GM21423 (cell line): ENCODE results near the gene LGR4.

ENCODE experiments used
- ATAC-seq: cut with Tn5 transposase; IDR thresholded peaks from one replicate; pipeline ENCODE4 v1.9.1; 2021; ENCODE audit warnings: mild to moderate bottlenecking, moderate library complexity; ENCODE audit not compliant: unreplicated experiment

Gene LGR4

GRCh38 chr11:27386181-27386845, 86.3 kb downstream of the LGR4 start:
- no peak for ATAC-seq

DNA sequence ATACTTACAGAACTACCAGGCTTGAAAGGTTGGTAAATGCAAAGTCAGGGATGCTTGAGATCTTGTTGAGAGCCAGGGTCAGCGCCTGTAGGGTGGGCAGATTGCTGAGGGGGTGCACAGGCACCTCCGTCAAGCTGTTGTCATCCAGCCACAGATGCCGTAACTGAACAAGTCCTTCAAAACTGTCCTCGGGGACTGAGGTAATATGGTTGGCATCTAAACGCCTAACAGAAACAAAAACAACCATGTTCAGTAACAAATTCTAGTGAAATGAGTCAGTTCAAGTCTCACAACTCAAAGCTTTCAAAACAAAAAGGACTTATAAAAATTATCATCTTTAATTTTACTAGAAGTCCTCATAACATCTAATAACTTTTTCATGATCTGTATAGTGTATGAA, 87.3 kb downstream of the LGR4 start:
- no peak for ATAC-seq

DNA sequence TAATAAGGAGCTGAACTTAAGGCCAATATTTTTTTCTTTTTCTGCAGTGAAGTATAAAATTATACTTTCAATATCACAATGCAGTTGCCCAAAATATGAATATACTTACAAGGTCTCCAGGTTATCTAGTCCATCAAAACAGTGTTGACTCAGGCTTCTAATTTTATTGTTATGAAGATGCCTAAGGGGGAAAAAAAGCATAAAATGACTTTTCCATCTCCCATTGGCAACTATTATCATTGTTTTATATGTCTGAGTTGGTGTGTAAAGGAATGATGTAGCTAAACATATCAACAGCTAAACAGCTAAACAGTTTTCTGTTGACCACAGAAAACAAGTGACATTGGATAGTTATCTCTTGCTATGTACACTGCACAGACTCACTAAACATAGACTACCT, 88.4 kb downstream of the LGR4 start:
- no peak for ATAC-seq

DNA sequence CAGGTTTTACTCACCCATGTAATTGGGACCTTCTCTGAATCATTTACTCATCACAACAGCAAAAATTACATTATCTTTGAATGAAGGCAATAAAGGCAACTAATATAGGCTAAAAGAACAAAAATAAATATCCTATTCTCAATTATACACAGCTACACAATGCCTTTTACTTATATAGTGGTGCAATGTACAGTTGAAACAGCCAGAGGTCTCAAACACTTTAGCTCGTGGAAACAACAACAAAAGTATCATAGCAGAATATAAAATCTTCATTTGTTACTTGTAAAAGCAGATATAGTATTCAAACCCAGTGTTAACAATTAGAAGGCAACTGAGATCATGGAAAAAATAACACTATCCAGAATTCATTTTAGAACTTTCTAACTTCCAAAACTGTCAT, 88.9 kb downstream of the LGR4 start:
- no peak for ATAC-seq

GRCh38 chr11:27381238-27381666, 91.3 kb downstream of the LGR4 start:
- peak; percentile 80 for ATAC-seq

DNA sequence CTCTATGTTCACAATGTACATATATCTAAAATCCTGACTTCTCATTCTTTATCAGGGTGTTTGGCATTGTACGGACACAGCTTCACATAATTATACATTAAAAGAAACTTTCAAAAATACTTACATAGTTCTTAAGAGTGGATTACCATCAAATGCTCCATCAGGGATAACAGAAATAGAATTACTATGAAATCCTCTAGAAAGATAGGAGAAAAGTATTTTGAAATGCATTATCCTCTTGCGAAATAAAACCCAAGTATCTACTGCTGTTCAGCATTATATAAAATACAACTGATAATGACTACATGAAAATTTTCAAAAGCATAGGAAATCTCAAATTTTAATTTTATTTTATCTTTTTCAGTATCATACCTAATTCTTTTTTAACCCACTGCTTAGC, 91.8 kb downstream of the LGR4 start:
- no peak for ATAC-seq

GRCh38 chr11:27379449-27379848, 93.1 kb downstream of the LGR4 start:
- no peak for ATAC-seq

GRCh38 chr11:27375370-27375769, 97.2 kb downstream of the LGR4 start:
- no peak for ATAC-seq

- ATAC-seq: no peak
Observed at GRCh38 chr11:27373856-27374602, 98.6 kb downstream of the LGR4 start.

DNA sequence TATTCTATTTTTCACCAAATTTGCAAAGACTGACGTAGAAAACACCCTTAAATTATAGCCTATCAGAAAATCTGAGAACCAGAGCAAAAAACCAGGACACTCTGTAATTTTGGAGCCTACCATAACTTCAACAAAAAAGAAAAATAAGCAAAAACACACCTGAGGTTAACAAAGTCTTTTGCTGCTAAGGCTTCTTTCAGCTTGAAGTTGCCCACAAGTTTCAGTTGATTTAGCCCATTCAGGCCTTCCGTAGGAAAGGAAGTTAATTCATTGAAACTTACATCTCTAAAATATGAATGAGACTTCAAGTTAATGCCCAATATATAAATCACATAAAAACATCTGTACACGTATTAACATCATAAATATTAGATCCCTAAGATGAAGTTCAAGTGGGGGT, 99.2 kb downstream of the LGR4 start:
- ATAC-seq: no peak

GRCh38 chr11:27372164-27372563, 100.4 kb downstream of the LGR4 start:
- no peak for ATAC-seq

- no peak for ATAC-seq
Observed at GRCh38 chr11:27371489-27371888, 101.1 kb downstream of the LGR4 start.

- ATAC-seq: no peak
Observed at GRCh38 chr11:27370374-27370773, 102.2 kb downstream of the LGR4 start.

- no peak for ATAC-seq
Observed at GRCh38 chr11:27367881-27368280, 104.7 kb downstream of the LGR4 start.

GRCh38 chr11:27363576-27364117, 108.9 kb downstream of the LGR4 start:
- ATAC-seq: no peak

DNA sequence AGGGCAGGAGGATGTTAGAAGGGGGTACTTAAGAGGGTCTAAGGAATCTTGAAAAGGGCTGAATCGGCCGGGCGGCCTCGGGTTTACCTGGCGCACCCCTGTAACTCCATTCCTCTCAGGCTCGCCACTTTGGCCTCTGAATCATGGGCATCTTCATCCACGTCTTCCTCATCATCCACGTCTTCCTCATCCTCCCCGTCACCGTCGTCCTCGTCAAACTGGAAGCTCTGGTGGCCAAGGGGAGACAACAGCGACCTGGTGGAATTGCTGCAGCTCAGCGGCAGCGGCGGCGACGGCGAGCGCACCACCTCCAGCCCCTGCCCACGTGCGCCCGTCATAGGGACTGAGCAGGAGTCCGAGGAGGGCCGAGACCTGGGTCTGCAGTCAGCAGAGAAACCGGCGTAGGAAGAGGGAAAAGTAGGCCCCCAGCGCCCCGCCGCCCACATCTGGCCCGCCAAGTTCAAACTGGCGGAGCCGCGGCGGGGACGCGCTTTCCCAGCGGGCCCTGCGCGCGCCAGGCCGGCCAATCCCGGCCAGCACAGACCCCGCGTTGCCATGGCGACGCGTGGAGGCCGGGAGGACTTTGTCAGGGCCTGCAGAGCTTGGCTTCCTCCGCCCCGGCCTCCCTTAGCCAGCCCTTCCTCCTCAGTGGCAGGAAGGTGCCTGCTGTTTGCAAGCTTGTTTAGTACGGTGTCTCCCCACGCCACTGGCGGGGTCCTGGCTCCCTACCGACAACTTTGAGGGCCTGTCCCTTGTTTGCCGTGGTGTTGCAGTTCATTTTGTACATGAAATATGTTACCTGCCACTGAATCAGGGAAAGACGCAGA, 109.6 kb downstream of the LGR4 start, which contains the start of gene CCDC34:
Gene CCDC34 (minus strand): TSS at position 467 of the 827 bp plus-strand sequence. CDS start 21 bp downstream, at position 446.
- peak; percentile 100 for ATAC-seq

DNA sequence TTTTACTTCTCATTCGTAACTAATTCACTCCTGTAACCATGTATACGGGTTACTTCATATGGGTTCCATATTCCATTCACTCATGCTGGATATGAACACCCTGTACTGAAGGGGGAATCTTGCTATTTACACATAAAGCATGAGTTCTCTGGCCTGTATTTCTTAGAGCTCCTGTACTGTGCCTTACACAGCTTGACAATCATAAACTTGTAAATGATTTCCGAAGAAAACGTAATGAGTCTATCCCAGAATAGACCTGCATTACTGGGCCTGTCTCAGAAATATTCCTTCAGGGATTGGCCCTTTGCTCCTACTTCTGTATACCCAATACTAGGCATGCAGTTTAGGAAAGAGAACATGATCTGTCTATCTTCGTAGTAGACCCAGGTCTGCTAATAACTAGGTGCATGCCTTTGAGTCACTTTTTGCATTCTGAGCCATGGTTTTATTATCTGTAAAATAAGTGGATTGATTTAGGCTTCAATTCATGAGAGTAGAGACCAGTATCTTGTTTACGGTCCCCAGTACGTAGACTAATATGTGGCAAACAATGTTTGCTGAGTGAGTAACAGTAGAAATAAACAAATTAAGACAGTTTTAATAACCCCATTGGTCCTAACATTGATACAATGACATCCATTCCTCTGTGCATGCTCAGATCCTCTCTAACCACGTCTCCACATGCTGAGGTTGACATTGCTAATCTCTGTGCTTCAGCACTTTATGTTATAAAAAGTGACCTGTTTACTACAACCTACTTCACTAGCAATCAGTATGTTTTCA, 110.8 kb downstream of the LGR4 start:
- no peak for ATAC-seq

DNA sequence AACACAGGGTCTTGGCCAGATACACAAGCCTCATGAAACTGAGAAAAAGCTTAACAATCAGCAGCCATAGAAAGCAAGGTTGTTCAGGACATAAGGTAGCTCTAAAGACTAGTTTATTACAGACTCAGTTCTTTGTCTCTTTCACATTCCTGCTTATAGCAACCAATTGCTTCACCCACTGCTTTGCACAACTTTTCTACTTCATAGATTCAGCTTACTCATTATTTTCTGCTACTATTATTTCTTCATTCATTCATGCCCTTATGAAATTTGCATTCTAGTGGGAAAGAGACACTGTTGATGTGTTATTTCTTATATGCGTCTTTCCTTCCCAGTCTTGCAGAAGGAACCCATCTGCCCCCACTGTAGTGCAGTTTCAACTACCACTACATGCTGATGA, 114.3 kb downstream of the LGR4 start:
- ATAC-seq: no peak

GRCh38 chr11:27357250-27357649, 115.3 kb downstream of the LGR4 start:
- no peak for ATAC-seq

DNA sequence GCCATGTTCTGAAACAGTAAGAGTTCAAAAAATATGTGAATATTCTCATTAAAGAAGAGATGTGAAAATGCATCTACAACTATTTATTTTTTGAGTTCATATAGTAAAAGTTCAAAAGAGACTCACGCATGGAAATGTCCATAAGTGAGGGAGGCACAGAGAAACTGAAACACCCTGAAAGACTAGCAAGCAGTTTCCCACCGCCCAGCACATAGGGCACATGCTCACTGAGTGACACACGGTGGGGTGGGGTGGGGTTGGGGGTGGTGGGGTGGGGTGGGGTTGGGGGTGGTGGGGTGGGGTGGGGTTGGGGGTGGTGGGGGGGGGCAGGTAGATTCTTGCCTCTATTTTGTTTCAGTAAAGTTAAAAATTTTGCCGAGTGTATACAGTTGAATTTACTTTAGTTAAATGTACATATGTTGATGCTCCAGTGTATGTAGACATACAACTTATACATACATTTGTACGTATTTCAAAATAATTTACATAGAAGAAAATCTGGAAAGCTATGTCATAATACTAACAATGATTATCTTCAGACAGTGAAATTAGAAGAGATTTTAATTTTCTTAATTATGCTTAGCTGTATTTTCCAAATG, 115.9 kb downstream of the LGR4 start:
- no peak for ATAC-seq
